Astrocyte (in vitro differentiated cells and primary cell): Measurements from ENCODE around the gene MALAT1. TPM values are rescaled to one million over a fixed set of nuclear protein-coding genes. Genes with fewer than 3 reads are reported as not detected.

Source experiments
- DNase-seq: peaks from one replicate; pipeline ENCODE4 v3.0.0-alpha.2; 2010; ENCODE audit warnings: low read depth
- FAIRE-seq: peaks from 2 replicates; lab custom pipeline; 2011; peaks lifted over from hg19 to GRCh38; lab: Jason Lieb, UNC
- H2AFZ ChIP-seq: 2 replicates; pipeline ENCODE4 v1.6.0; 2012; ENCODE audit warnings: low read depth, low read length, inconsistent platforms
- H3K27ac ChIP-seq: 2 replicates; pipeline ENCODE4 v1.5.1; 2011; ENCODE audit warnings: low read depth, low read length, inconsistent platforms
- H3K27me3 ChIP-seq: 2 replicates; pipeline ENCODE4 v1.6.0; 2011; ENCODE audit warnings: low read length, inconsistent platforms; ENCODE audit not compliant: insufficient read depth
- H3K36me3 ChIP-seq: 2 replicates; pipeline ENCODE4 v1.5.1; 2011; ENCODE audit warnings: low read length, inconsistent platforms; ENCODE audit not compliant: insufficient read depth
- H3K4me1 ChIP-seq: 2 replicates; pipeline ENCODE4 v1.5.1; 2011; ENCODE audit warnings: low read length, inconsistent platforms; ENCODE audit not compliant: insufficient read depth
- H3K4me2 ChIP-seq: 2 replicates; pipeline ENCODE4 v1.6.0; 2012; ENCODE audit warnings: low read length, inconsistent platforms
- H3K4me3 ChIP-seq: 2 replicates; pipeline ENCODE4 v1.5.1; 2011; ENCODE audit warnings: low read depth, mild to moderate bottlenecking, low read length, inconsistent platforms; ENCODE audit not compliant: insufficient read depth
- H3K79me2 ChIP-seq: 2 replicates; pipeline ENCODE4 v1.6.0; 2012; ENCODE audit warnings: mild to moderate bottlenecking, low read length, inconsistent platforms; ENCODE audit not compliant: insufficient read depth
- H3K9ac ChIP-seq: 2 replicates; pipeline ENCODE4 v1.6.0; 2012; ENCODE audit warnings: mild to moderate bottlenecking, low read length, inconsistent platforms
- H3K9me3 ChIP-seq: 2 replicates; pipeline ENCODE4 v1.5.1; 2012; ENCODE audit warnings: low read depth, mild to moderate bottlenecking, low read length, inconsistent platforms; ENCODE audit not compliant: insufficient read depth
- H4K20me1 ChIP-seq: 2 replicates; pipeline ENCODE4 v1.6.0; 2012; ENCODE audit warnings: low read length, inconsistent platforms; ENCODE audit not compliant: insufficient read depth
- H3K27ac Mint-ChIP-seq: one replicate; pipeline ENCODE4 v1.8.0; 2021; ENCODE audit warnings: mild to moderate bottlenecking, mixed read lengths; ENCODE audit not compliant: unreplicated experiment
- H3K27me3 Mint-ChIP-seq: one replicate; pipeline ENCODE4 v1.8.0; 2021; ENCODE audit warnings: low read depth, mixed read lengths; ENCODE audit not compliant: unreplicated experiment
- H3K36me3 Mint-ChIP-seq: one replicate; pipeline ENCODE4 v1.8.0; 2021; ENCODE audit warnings: low read depth, mixed read lengths; ENCODE audit not compliant: unreplicated experiment
- H3K4me1 Mint-ChIP-seq: one replicate; pipeline ENCODE4 v1.8.0; 2021; ENCODE audit warnings: low read depth, mixed read lengths; ENCODE audit not compliant: unreplicated experiment
- H3K4me3 Mint-ChIP-seq: one replicate; pipeline ENCODE4 v1.8.0; 2021; ENCODE audit warnings: mild to moderate bottlenecking, moderate library complexity, mixed read lengths; ENCODE audit not compliant: unreplicated experiment
- H3K9me3 Mint-ChIP-seq: one replicate; pipeline ENCODE4 v1.8.0; 2021; ENCODE audit warnings: mild to moderate bottlenecking, mixed read lengths; ENCODE audit not compliant: unreplicated experiment
- EZH2 ChIP-seq: IDR thresholded peaks from 2 replicates; pipeline ENCODE4 v1.6.1; 2012; ENCODE audit warnings: mild to moderate bottlenecking, low read length, inconsistent platforms; ENCODE audit not compliant: insufficient read depth
- total RNA-seq: library from RNA; stranded (reverse); gene quantifications from 2 replicates; pipeline ENCODE4 v1.2.1, GENCODE V29; 2021
- TF ChIP-seq, protein P1 (sequence below): IDR thresholded peaks from 2 replicates; pipeline ENCODE4 v1.5.1; 2011; ENCODE audit warnings: low read depth, mild to moderate bottlenecking, inconsistent platforms, low read length, moderate library complexity; ENCODE audit not compliant: insufficient read depth

Gene MALAT1
- total RNA-seq, 1 donor from 2014 or later = 8,991 TPM

DNA sequence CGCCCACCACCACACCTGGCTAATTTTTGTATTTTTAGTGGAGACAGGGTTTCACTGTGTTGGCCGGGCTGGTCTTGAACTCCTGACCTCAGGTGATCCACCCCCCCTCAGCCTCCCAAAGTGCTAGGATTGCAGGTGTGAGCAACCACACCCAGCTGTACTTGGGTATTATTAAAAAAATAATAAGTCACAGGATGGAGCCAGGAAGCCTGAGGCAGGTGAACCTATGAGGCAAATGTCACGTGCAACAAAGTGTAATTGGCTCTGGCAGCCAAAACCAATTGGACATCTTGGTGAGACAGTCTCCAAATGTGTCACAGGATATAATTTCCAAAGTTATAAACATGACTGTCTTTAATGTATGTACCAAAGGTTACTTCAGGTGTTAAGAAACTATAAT, 24.0 kb upstream of the MALAT1 start:
- no peaks in the 10 kb centered on the region for H3K27me3 ChIP-seq
- H3K36me3 ChIP-seq = no peaks in the 10 kb centered on the region
- H3K9me3 ChIP-seq = no peaks in the 10 kb centered on the region
- Mint-ChIP-seq H3K36me3 (peaks cover 2% of the 10 kb centered on the region), H3K27me3 (no peaks in the 10 kb centered on the region), H3K9me3 (no peaks in the 10 kb centered on the region), H3K4me3 (no peak overlapping the region), H3K4me1 (peaks cover 31% of the 10 kb centered on the region), H3K27ac (no peak overlapping the region)
- no peaks in the 10 kb centered on the region for H4K20me1 ChIP-seq
- no peak overlapping the region for H2AFZ ChIP-seq
- no peak overlapping the region for H3K4me3 ChIP-seq
- peaks cover 53% of the 10 kb centered on the region for H3K4me1 ChIP-seq
- no peak overlapping the region for H3K27ac ChIP-seq
- peaks cover 63% of the 10 kb centered on the region for H3K79me2 ChIP-seq
- FAIRE-seq = no peak
- no peak overlapping the region for H3K4me2 ChIP-seq
- no peak overlapping the region for H3K9ac ChIP-seq
- TF ChIP-seq EZH2 = no peak
- DNase-seq = no peak

GRCh38 chr11:65476632-65477148, 22.2 kb upstream of the MALAT1 start:
- Histone ChIP-seq H3K27me3 (no peaks in the 10 kb centered on the region), H3K9me3 (no peaks in the 10 kb centered on the region), H3K36me3 (no peaks in the 10 kb centered on the region), H2AFZ (no peak overlapping the region), H4K20me1 (no peaks in the 10 kb centered on the region), H3K27ac (peak overlapping the region; percentile 100), H3K4me3 (peak overlapping the region; percentile 72), H3K4me1 (peaks cover 57% of the 10 kb centered on the region), H3K4me2 (peak overlapping the region; percentile 98), H3K79me2 (peaks cover 65% of the 10 kb centered on the region), H3K9ac (peak overlapping the region; percentile 99)
- TF ChIP-seq, protein P1, sequence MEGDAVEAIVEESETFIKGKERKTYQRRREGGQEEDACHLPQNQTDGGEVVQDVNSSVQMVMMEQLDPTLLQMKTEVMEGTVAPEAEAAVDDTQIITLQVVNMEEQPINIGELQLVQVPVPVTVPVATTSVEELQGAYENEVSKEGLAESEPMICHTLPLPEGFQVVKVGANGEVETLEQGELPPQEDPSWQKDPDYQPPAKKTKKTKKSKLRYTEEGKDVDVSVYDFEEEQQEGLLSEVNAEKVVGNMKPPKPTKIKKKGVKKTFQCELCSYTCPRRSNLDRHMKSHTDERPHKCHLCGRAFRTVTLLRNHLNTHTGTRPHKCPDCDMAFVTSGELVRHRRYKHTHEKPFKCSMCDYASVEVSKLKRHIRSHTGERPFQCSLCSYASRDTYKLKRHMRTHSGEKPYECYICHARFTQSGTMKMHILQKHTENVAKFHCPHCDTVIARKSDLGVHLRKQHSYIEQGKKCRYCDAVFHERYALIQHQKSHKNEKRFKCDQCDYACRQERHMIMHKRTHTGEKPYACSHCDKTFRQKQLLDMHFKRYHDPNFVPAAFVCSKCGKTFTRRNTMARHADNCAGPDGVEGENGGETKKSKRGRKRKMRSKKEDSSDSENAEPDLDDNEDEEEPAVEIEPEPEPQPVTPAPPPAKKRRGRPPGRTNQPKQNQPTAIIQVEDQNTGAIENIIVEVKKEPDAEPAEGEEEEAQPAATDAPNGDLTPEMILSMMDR = no peak
- TF ChIP-seq EZH2 = no peak
- H3K27ac Mint-ChIP-seq = peak overlapping the region; percentile 98
- no peaks in the 10 kb centered on the region for H3K9me3 Mint-ChIP-seq
- H3K36me3 Mint-ChIP-seq = peaks cover 2% of the 10 kb centered on the region
- H3K4me1 Mint-ChIP-seq = peaks cover 33% of the 10 kb centered on the region
- DNase-seq = no peak
- no peak for FAIRE-seq
- H3K4me3 Mint-ChIP-seq = peak overlapping the region; percentile 82
- no peaks in the 10 kb centered on the region for H3K27me3 Mint-ChIP-seq

DNA sequence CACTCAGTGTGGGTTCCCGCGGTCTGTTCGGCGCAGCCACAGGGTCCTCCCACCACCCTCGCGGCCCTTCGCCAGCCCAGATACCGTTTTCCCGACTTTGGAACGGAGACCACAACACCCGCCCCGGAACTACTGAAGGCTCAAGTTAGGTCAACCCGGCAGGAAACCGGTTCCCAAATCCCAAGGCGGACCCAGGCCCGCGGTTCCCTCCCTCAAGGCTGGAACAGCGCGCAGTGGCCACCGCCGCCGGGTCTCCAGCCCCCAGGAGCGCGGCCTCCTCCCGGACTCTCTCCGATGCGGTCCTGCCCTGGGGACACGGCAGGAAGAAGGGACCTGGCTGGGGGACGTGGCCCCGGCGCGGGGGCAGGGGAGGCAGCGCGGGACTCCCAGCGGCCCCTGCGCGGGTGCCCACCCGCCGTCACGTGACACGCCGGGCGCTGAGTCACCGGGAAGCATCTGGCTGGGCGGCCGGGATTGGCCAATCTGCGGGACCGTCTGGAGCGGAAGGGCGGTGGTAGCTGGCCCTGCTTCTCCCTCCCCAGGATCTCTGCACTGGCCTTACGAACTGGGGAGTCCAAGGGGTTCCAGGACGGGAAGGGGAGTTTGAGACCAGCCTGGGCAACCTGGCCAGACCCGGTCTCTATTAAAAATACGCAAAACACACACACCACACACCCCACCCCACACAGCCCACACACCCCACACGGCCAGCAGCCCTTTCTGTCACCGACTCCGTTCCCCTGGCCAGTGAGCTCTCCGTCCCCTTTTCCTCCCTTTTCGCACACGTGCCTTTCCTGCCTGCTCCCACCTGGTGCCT, 21.5 kb upstream of the MALAT1 start:
- H3K27me3 Mint-ChIP-seq = no peaks in the 10 kb centered on the region
- Histone ChIP-seq H3K4me1 (peaks cover 55% of the 10 kb centered on the region), H3K27ac (peak overlapping the region; percentile 100), H2AFZ (peak overlapping the region; percentile 22), H3K79me2 (peaks cover 65% of the 10 kb centered on the region), H3K9me3 (no peaks in the 10 kb centered on the region), H3K4me2 (peak overlapping the region; percentile 98), H3K27me3 (no peaks in the 10 kb centered on the region), H4K20me1 (no peaks in the 10 kb centered on the region), H3K36me3 (no peaks in the 10 kb centered on the region), H3K4me3 (peak overlapping the region; percentile 72), H3K9ac (peak overlapping the region; percentile 99)
- peak overlapping the region; percentile 98 for H3K27ac Mint-ChIP-seq
- FAIRE-seq (no peak), DNase-seq (peak; percentile 86)
- peaks cover 32% of the 10 kb centered on the region for H3K4me1 Mint-ChIP-seq
- no peak for TF ChIP-seq EZH2
- TF ChIP-seq, protein P1 = no peak
- peak overlapping the region; percentile 82 for H3K4me3 Mint-ChIP-seq
- H3K36me3 Mint-ChIP-seq = no peaks in the 10 kb centered on the region
- no peaks in the 10 kb centered on the region for H3K9me3 Mint-ChIP-seq
